Stimulated activated effector memory CD8-positive, alpha-beta T cell treated with anti-CD3 and anti-CD28 coated beads, Interleukin-12 subunit alpha, Interleukin-12 subunit beta, amount 100 ng/mL, for 72 hours (primary cell): ENCODE measurements around the gene PANX1.

Source experiments
- ATAC-seq: fragments of 150-1000 bp; cut with Tn5 transposase; 2 replicates; pipeline ENCODE4 v1.10.0; 2021
- DNase-seq, 2 donors: peaks; one replicate each; pipeline ENCODE4 v3.0.0; 2021 to 2022; ENCODE audit warnings: low spot score in 2 of 2
- H3K27ac Mint-ChIP-seq: one replicate; pipeline ENCODE4 v1.8.0; 2022; ENCODE audit warnings: mild to moderate bottlenecking, mixed read lengths
- H3K36me3 Mint-ChIP-seq: one replicate; pipeline ENCODE4 v1.8.0; 2022; ENCODE audit warnings: mild to moderate bottlenecking, mixed read lengths
- H3K4me1 Mint-ChIP-seq: one replicate; pipeline ENCODE4 v1.8.0; 2022; ENCODE audit warnings: mixed read lengths
- H3K4me3 Mint-ChIP-seq: one replicate; pipeline ENCODE4 v1.8.0; 2022; ENCODE audit warnings: mild to moderate bottlenecking, mixed read lengths
- H3K9me3 Mint-ChIP-seq: one replicate; pipeline ENCODE4 v1.8.0; 2022; ENCODE audit warnings: mixed read lengths

PANX1 gene

GRCh38 chr11:94134651-94135512 is 6.2 kb downstream of the PANX1 start:
- peak; percentile 95 for ATAC-seq
- peak overlapping the region; percentile 50 for H3K4me3 Mint-ChIP-seq
- peaks cover 58% of the 10 kb centered on the region for H3K4me1 Mint-ChIP-seq
- peak in 1 of 2 donors; percentile 58 for DNase-seq
- H3K9me3 Mint-ChIP-seq, result peaks cover 2% of the 10 kb centered on the region
- peak overlapping the region; percentile 85 for H3K27ac Mint-ChIP-seq
- H3K36me3 Mint-ChIP-seq, result no peaks in the 10 kb centered on the region

- Mint-ChIP-seq H3K9me3 (peaks cover 2% of the 10 kb centered on the region), H3K4me3 (no peak overlapping the region)
- DNase-seq, result no peak
These were observed 10.8 kb downstream of the PANX1 start for GRCh38 chr11:94139416-94139815.

GRCh38 chr11:94140154-94140655 is 11.6 kb downstream of the PANX1 start:
- Mint-ChIP-seq H3K4me1 (peaks cover 74% of the 10 kb centered on the region), H3K36me3 (no peaks in the 10 kb centered on the region), H3K9me3 (peaks cover 2% of the 10 kb centered on the region), H3K4me3 (no peak overlapping the region), H3K27ac (peak overlapping the region; percentile 33)
- no peak for DNase-seq
- no peak for ATAC-seq

More at GRCh38 chr11:94139416-94139815, 10.8 kb downstream of the PANX1 start:
- H3K27ac Mint-ChIP-seq, result peak overlapping the region; percentile 33
- no peak for ATAC-seq
- peaks cover 74% of the 10 kb centered on the region for H3K4me1 Mint-ChIP-seq
- H3K36me3 Mint-ChIP-seq, result no peaks in the 10 kb centered on the region

- no peak overlapping the region for H3K4me3 Mint-ChIP-seq
- ATAC-seq (no peak), DNase-seq (no peak)
- H3K36me3 Mint-ChIP-seq, result no peaks in the 10 kb centered on the region
- H3K4me1 Mint-ChIP-seq, result peaks cover 74% of the 10 kb centered on the region
- H3K27ac Mint-ChIP-seq, result peak overlapping the region; percentile 1
- peaks cover 1% of the 10 kb centered on the region for H3K9me3 Mint-ChIP-seq
These were observed 13.1 kb downstream of the PANX1 start for GRCh38 chr11:94141511-94142307.

- Mint-ChIP-seq H3K36me3 (peaks cover 5% of the 10 kb centered on the region), H3K4me1 (peaks cover 76% of the 10 kb centered on the region), H3K27ac (peak overlapping the region; percentile 1), H3K9me3 (no peaks in the 10 kb centered on the region), H3K4me3 (no peak overlapping the region)
- DNase-seq, result no peak
- ATAC-seq, result peak; percentile 46
These were observed 14.0 kb downstream of the PANX1 start for GRCh38 chr11:94142308-94143281.

- ATAC-seq (no peak), DNase-seq (no peak)
- Mint-ChIP-seq H3K36me3 (peaks cover 7% of the 10 kb centered on the region), H3K27ac (no peak overlapping the region), H3K4me1 (peaks cover 85% of the 10 kb centered on the region), H3K4me3 (no peak overlapping the region), H3K9me3 (no peaks in the 10 kb centered on the region)
These were observed 15.6 kb downstream of the PANX1 start for GRCh38 chr11:94144216-94144615.

- Mint-ChIP-seq H3K27ac (no peak overlapping the region), H3K36me3 (peaks cover 7% of the 10 kb centered on the region), H3K4me1 (peaks cover 87% of the 10 kb centered on the region), H3K4me3 (no peak overlapping the region), H3K9me3 (no peaks in the 10 kb centered on the region)
- ATAC-seq, result no peak
- DNase-seq, result no peak
These were observed 16.0 kb downstream of the PANX1 start for GRCh38 chr11:94144664-94145063.

- DNase-seq, result no peak
- H3K4me3 Mint-ChIP-seq, result no peak overlapping the region
- peaks cover 7% of the 10 kb centered on the region for H3K36me3 Mint-ChIP-seq
- no peak overlapping the region for H3K27ac Mint-ChIP-seq
- no peak for ATAC-seq
- no peaks in the 10 kb centered on the region for H3K9me3 Mint-ChIP-seq
- peaks cover 87% of the 10 kb centered on the region for H3K4me1 Mint-ChIP-seq
These were observed 16.8 kb downstream of the PANX1 start for GRCh38 chr11:94145431-94145830.

GRCh38 chr11:94145916-94146315 is 17.3 kb downstream of the PANX1 start:
- Mint-ChIP-seq H3K4me3 (no peak overlapping the region), H3K27ac (no peak overlapping the region), H3K9me3 (no peaks in the 10 kb centered on the region), H3K4me1 (peaks cover 90% of the 10 kb centered on the region), H3K36me3 (peaks cover 7% of the 10 kb centered on the region)
- DNase-seq (no peak), ATAC-seq (no peak)

- H3K9me3 Mint-ChIP-seq, result no peaks in the 10 kb centered on the region
- ATAC-seq (peak; percentile 81), DNase-seq (no peak)
- H3K4me1 Mint-ChIP-seq, result peaks cover 100% of the 10 kb centered on the region
- peak overlapping the region; percentile 67 for H3K27ac Mint-ChIP-seq
- peaks cover 7% of the 10 kb centered on the region for H3K36me3 Mint-ChIP-seq
- H3K4me3 Mint-ChIP-seq, result peak overlapping the region; percentile 62
These were observed 18.8 kb downstream of the PANX1 start for GRCh38 chr11:94147433-94147845.

- DNase-seq (no peak), ATAC-seq (no peak)
- Mint-ChIP-seq H3K9me3 (no peaks in the 10 kb centered on the region), H3K36me3 (peaks cover 7% of the 10 kb centered on the region), H3K4me1 (peaks cover 100% of the 10 kb centered on the region), H3K27ac (peak overlapping the region; percentile 67), H3K4me3 (no peak overlapping the region)
These were observed 19.5 kb downstream of the PANX1 start for GRCh38 chr11:94148189-94148588.

- ATAC-seq, result no peak
- DNase-seq, result no peak
- H3K9me3 Mint-ChIP-seq, result no peaks in the 10 kb centered on the region
- peak overlapping the region; percentile 38 for H3K27ac Mint-ChIP-seq
- no peak overlapping the region for H3K4me3 Mint-ChIP-seq
- H3K36me3 Mint-ChIP-seq, result peaks cover 13% of the 10 kb centered on the region
- peaks cover 95% of the 10 kb centered on the region for H3K4me1 Mint-ChIP-seq
These were observed 20.9 kb downstream of the PANX1 start for GRCh38 chr11:94149431-94150017.

- no peak overlapping the region for H3K4me3 Mint-ChIP-seq
- peaks cover 13% of the 10 kb centered on the region for H3K36me3 Mint-ChIP-seq
- peak overlapping the region; percentile 38 for H3K27ac Mint-ChIP-seq
- DNase-seq (no peak), ATAC-seq (no peak)
- no peaks in the 10 kb centered on the region for H3K9me3 Mint-ChIP-seq
- peaks cover 90% of the 10 kb centered on the region for H3K4me1 Mint-ChIP-seq
These were observed 21.4 kb downstream of the PANX1 start for GRCh38 chr11:94150056-94150455.
